22Rv1 (cell line): ENCODE results near the gene MAML3.

ENCODE experiments used
- H3K27ac ChIP-seq: fragments of 450-650 bp; 2 replicates; pipeline ENCODE4 v1.5.1; 2017
- CTCF ChIP-seq: fragments of 450-650 bp; IDR thresholded peaks from 2 replicates; pipeline ENCODE4 v1.5.1; 2017; ENCODE audit warnings: mild to moderate bottlenecking
- ZFX ChIP-seq: fragments of 450-650 bp; IDR thresholded peaks from 2 replicates; pipeline ENCODE4 v1.6.1; 2017; ENCODE audit warnings: antibody characterized with exemption, borderline replicate concordance

MAML3 gene

GRCh38 chr4:139857977-139858376 is 296.0 kb downstream of the MAML3 start:
- TF ChIP-seq ZFX (no peak), CTCF (no peak)
- H3K27ac ChIP-seq: no peak overlapping the region

- no peak overlapping the region for H3K27ac ChIP-seq
Measured at GRCh38 chr4:139857021-139857420, 297.0 kb downstream of the MAML3 start.

GRCh38 chr4:139854668-139855403 is 299.1 kb downstream of the MAML3 start:
- no peak overlapping the region for H3K27ac ChIP-seq
- TF ChIP-seq ZFX: no peak
- no peak for TF ChIP-seq CTCF

More at GRCh38 chr4:139857021-139857420, 297.0 kb downstream of the MAML3 start:
- TF ChIP-seq CTCF (no peak), ZFX (no peak)

- no peak for TF ChIP-seq CTCF
- TF ChIP-seq ZFX: no peak
- no peak overlapping the region for H3K27ac ChIP-seq
Measured at GRCh38 chr4:139853309-139853708, 300.7 kb downstream of the MAML3 start.

GRCh38 chr4:139852612-139853269 is 301.2 kb downstream of the MAML3 start:
- TF ChIP-seq CTCF (no peak), ZFX (no peak)
- H3K27ac ChIP-seq: no peak overlapping the region

- H3K27ac ChIP-seq: no peak overlapping the region
- TF ChIP-seq ZFX (no peak), CTCF (no peak)
Measured at GRCh38 chr4:139851639-139852038, 302.3 kb downstream of the MAML3 start.

- TF ChIP-seq ZFX: no peak
- no peak for TF ChIP-seq CTCF
- H3K27ac ChIP-seq: no peak overlapping the region
Measured at GRCh38 chr4:139851133-139851532, 302.9 kb downstream of the MAML3 start.
